Mesodermal cell (in vitro differentiated cells): ENCODE measurements around the gene TMPRSS11B. TPM values are rescaled to one million over a fixed set of nuclear protein-coding genes. Genes with fewer than 3 reads are reported as not detected.
"Not testable (repeated sequence)": the region's sequence is repeated elsewhere in the genome, so short reads cannot be mapped to it uniquely, and the experiment has no call there.

Experiments used
- H3K27ac ChIP-seq: 2 replicates; pipeline ENCODE4 v1.7.0; 2013; ENCODE audit warnings: mild to moderate bottlenecking, low read depth, low read length, moderate library complexity; ENCODE audit not compliant: severe bottlenecking
- H3K36me3 ChIP-seq: 2 replicates; pipeline ENCODE4 v1.7.1; 2013; ENCODE audit warnings: mild to moderate bottlenecking, low read length, moderate library complexity; ENCODE audit not compliant: control insufficient read depth, insufficient read depth
- H3K4me1 ChIP-seq: one replicate; pipeline ENCODE4 v1.7.1; 2013; ENCODE audit warnings: mild to moderate bottlenecking, low read length; ENCODE audit not compliant: insufficient read depth, control insufficient read depth, poor library complexity, severe bottlenecking
- H3K4me3 ChIP-seq: 2 replicates; pipeline ENCODE4 v1.7.0; 2013; ENCODE audit warnings: low read length, control low read depth, mild to moderate bottlenecking; ENCODE audit not compliant: insufficient read depth, poor library complexity, severe bottlenecking; ENCODE audit errors: extremely low read depth
- H3K9me3 ChIP-seq: 2 replicates; pipeline ENCODE4 v1.7.1; 2013; ENCODE audit warnings: mild to moderate bottlenecking, low read length, moderate library complexity; ENCODE audit not compliant: control insufficient read depth
- WGBS, 2 experiments: methylation state at CpG; one replicate each; pipeline ENCODE4 v1.1.5; 2013; ENCODE audit warnings: missing lambda C conversion rate in 2 of 2; ENCODE audit not compliant: insufficient coverage in 2 of 2; 5-methylcytosine and 5-hydroxymethylcytosine counted together
- polyA plus RNA-seq, 2 experiments: library from polyadenylated mRNA; stranded (reverse); fragments of 50-300 nt; gene quantifications; one replicate each; pipeline ENCODE4 v1.2.3, GENCODE V29; 2013

TMPRSS11B gene
- polyA plus RNA-seq (2013, experiment 1 of 2) = not detected
- 0.25 TPM for polyA plus RNA-seq (2013, experiment 2 of 2)

GRCh38 chr4:68245594-68245993 is at the start of gene TMPRSS11B:
Gene TMPRSS11B, minus strand, starts transcription at chr4:68245694. Its CDS starts 136 bp downstream, at chr4:68245558.
- Histone ChIP-seq H3K36me3 (no peaks in the 10 kb centered on the region), H3K27ac (no peak within 1 kb of the TSS), H3K9me3 (no peaks in the 10 kb centered on the region), H3K4me3 (no peak within 1 kb of the TSS), H3K4me1 (no peaks in the 10 kb centered on the region)
- 90 to 98% methylated on average over 3 to 4 of the region's 6 CpGs for WGBS, 2 experiments

GRCh38 chr4:68291256-68291655 is 45.8 kb upstream of the TMPRSS11B start:
- no CpG with 5 or more reads among the region's 1 CpG for WGBS, 2 experiments
- H3K9me3 ChIP-seq = peaks cover 3% of the 10 kb centered on the region
- H3K27ac ChIP-seq = no peak overlapping the region
- H3K36me3 ChIP-seq = no peaks in the 10 kb centered on the region
- H3K4me1 ChIP-seq = no peaks in the 10 kb centered on the region
- H3K4me3 ChIP-seq = no peak overlapping the region

- Histone ChIP-seq H3K9me3 (peaks cover 3% of the 10 kb centered on the region), H3K4me1 (no peaks in the 10 kb centered on the region), H3K27ac (no peak overlapping the region), H3K36me3 (no peaks in the 10 kb centered on the region), H3K4me3 (no peak overlapping the region)
- 33% methylated on average over 1 of the region's 2 CpGs; no CpG with 5 or more reads in 1 of the 2 experiments for WGBS, 2 experiments
Measured at GRCh38 chr4:68288393-68288740, 42.9 kb upstream of the TMPRSS11B start.

- Histone ChIP-seq H3K9me3 (peaks cover 3% of the 10 kb centered on the region), H3K36me3 (no peaks in the 10 kb centered on the region), H3K4me1 (no peaks in the 10 kb centered on the region), H3K27ac (no peak overlapping the region), H3K4me3 (no peak overlapping the region)
- WGBS, 2 experiments = 60 to 80% methylated on average over 1 of the region's 3 CpGs
Measured at GRCh38 chr4:68287704-68288392, 42.4 kb upstream of the TMPRSS11B start.

- Histone ChIP-seq H3K36me3 (no peaks in the 10 kb centered on the region), H3K4me1 (no peaks in the 10 kb centered on the region), H3K27ac (no peak overlapping the region), H3K4me3 (no peak overlapping the region), H3K9me3 (no peaks in the 10 kb centered on the region)
- no CpG with 5 or more reads among the region's 3 CpGs for WGBS, 2 experiments
Measured at GRCh38 chr4:68283714-68284113, 38.2 kb upstream of the TMPRSS11B start.

- 75 to 96% methylated on average over 2 of the region's 2 CpGs for WGBS, 2 experiments
- H3K4me1 ChIP-seq = no peaks in the 10 kb centered on the region
- no peak overlapping the region for H3K4me3 ChIP-seq
- no peak overlapping the region for H3K27ac ChIP-seq
- H3K9me3 ChIP-seq = no peaks in the 10 kb centered on the region
- no peaks in the 10 kb centered on the region for H3K36me3 ChIP-seq
Measured at GRCh38 chr4:68283095-68283494, 37.6 kb upstream of the TMPRSS11B start.

- 96 to 98% methylated on average over 4 of the region's 10 CpGs for WGBS, 2 experiments
- H3K9me3 ChIP-seq, H3K4me1 ChIP-seq, H3K4me3 ChIP-seq, H3K36me3 ChIP-seq: not testable (repeated sequence)
- peak overlapping the region; percentile 45 for H3K27ac ChIP-seq
Measured at GRCh38 chr4:68281796-68282740, 36.6 kb upstream of the TMPRSS11B start.

- H3K4me1 ChIP-seq = no peaks in the 10 kb centered on the region
- H3K36me3 ChIP-seq = no peaks in the 10 kb centered on the region
- no peaks in the 10 kb centered on the region for H3K9me3 ChIP-seq
- 60 to 89% methylated on average over 1 of the region's 2 CpGs for WGBS, 2 experiments
- no peak overlapping the region for H3K27ac ChIP-seq
- no peak overlapping the region for H3K4me3 ChIP-seq
Measured at GRCh38 chr4:68278029-68278428, 32.5 kb upstream of the TMPRSS11B start.

- H3K4me1 ChIP-seq = no peaks in the 10 kb centered on the region
- 60 to 73% methylated on average over 1 to 2 of the region's 2 CpGs for WGBS, 2 experiments
- no peaks in the 10 kb centered on the region for H3K36me3 ChIP-seq
- H3K4me3 ChIP-seq = no peak overlapping the region
- H3K9me3 ChIP-seq = no peaks in the 10 kb centered on the region
- H3K27ac ChIP-seq = no peak overlapping the region
Measured at GRCh38 chr4:68277627-68278026, 32.1 kb upstream of the TMPRSS11B start.

GRCh38 chr4:68272860-68273259 is 27.4 kb upstream of the TMPRSS11B start:
- 60 to 65% methylated on average over 1 to 2 of the region's 2 CpGs for WGBS, 2 experiments
- Histone ChIP-seq H3K4me3 (no peak overlapping the region), H3K4me1 (no peaks in the 10 kb centered on the region)

More at GRCh38 chr4:68272860-68273259, 27.4 kb upstream of the TMPRSS11B start:
- Histone ChIP-seq H3K36me3 (no peaks in the 10 kb centered on the region), H3K27ac (no peak overlapping the region), H3K9me3 (peaks cover 5% of the 10 kb centered on the region)
